Neuronal stem cell (in vitro differentiated cells): Measurements from ENCODE around the gene CLMN.

Experiments used
- DNase-seq: peaks from one replicate; pipeline ENCODE4 v3.0.0-alpha.2; 2013; ENCODE audit warnings: low spot score
- H2AFZ ChIP-seq: one replicate; pipeline ENCODE4 v1.6.1; 2013; ENCODE audit warnings: mild to moderate bottlenecking, low read length, inconsistent platforms
- H2AK5ac ChIP-seq: 2 replicates; pipeline ENCODE4 v1.6.1; 2013; ENCODE audit warnings: low read depth, mild to moderate bottlenecking, inconsistent platforms, low read length, moderate library complexity, mixed read lengths
- H2BK120ac ChIP-seq: 2 replicates; pipeline ENCODE4 v1.6.1; 2013; ENCODE audit warnings: low read depth, mild to moderate bottlenecking, inconsistent platforms, low read length, moderate library complexity, mixed read lengths
- H2BK12ac ChIP-seq: one replicate; pipeline ENCODE4 v1.6.1; 2013; ENCODE audit warnings: low read length, inconsistent platforms
- H2BK15ac ChIP-seq: 2 replicates; pipeline ENCODE4 v1.6.1; 2013; ENCODE audit warnings: mild to moderate bottlenecking, low read length, inconsistent platforms, mixed read lengths
- H2BK5ac ChIP-seq: one replicate; pipeline ENCODE4 v1.6.1; 2013; ENCODE audit warnings: inconsistent platforms, mild to moderate bottlenecking, low read length, moderate library complexity
- H3K14ac ChIP-seq: one replicate; pipeline ENCODE4 v1.6.1; 2013; ENCODE audit warnings: low read length, inconsistent platforms
- H3K18ac ChIP-seq: 2 replicates; pipeline ENCODE4 v1.6.1; 2013; ENCODE audit warnings: low read length, inconsistent platforms
- H3K23ac ChIP-seq: 2 replicates; pipeline ENCODE4 v1.6.1; 2013; ENCODE audit warnings: low read depth, mild to moderate bottlenecking, mixed read lengths, low read length, inconsistent platforms; ENCODE audit not compliant: poor library complexity
- H3K27ac ChIP-seq: replicated peaks from 3 replicates; pipeline ENCODE4 v1.5.1; 2013; ENCODE audit warnings: low read length, inconsistent platforms
- H3K27me3 ChIP-seq, 3 experiments: 2 replicates each; pipeline ENCODE4 v1.6.1; 2013; ENCODE audit warnings: low read length in 3 of 3, mild to moderate bottlenecking in 2 of 3, inconsistent platforms in 1 of 3, low read depth in 1 of 3, mixed read lengths in 1 of 3, moderate library complexity in 1 of 3; ENCODE audit not compliant: control insufficient read depth in 3 of 3, insufficient read depth in 3 of 3
- H3K36me3 ChIP-seq, 2 donors: replicated peaks in 1 of 2; 2 replicates each; pipeline ENCODE4 v1.6.1; 2013; ENCODE audit warnings: low read length in 2 of 2; ENCODE audit not compliant: control insufficient read depth in 2 of 2, insufficient read depth in 2 of 2
- H3K4ac ChIP-seq: 2 replicates; pipeline ENCODE4 v1.6.1; 2013; ENCODE audit warnings: inconsistent platforms, mild to moderate bottlenecking, low read length, moderate library complexity
- H3K4me1 ChIP-seq, 2 donors: 1 replicate in 1 of 2; 2 replicates in 1 of 2; pipeline ENCODE4 v1.6.1; 2013; ENCODE audit warnings: low read length in 2 of 2, low read depth in 1 of 2; ENCODE audit not compliant: control insufficient read depth in 2 of 2, insufficient read depth in 1 of 2
- H3K4me2 ChIP-seq: one replicate; pipeline ENCODE4 v1.6.1; 2013; ENCODE audit warnings: mild to moderate bottlenecking, low read length, inconsistent platforms; ENCODE audit not compliant: insufficient read depth, poor library complexity, severe bottlenecking
- H3K4me3 ChIP-seq, 2 donors: 2 replicates each; pipeline ENCODE4 v1.5.1; 2013; ENCODE audit warnings: low read length in 2 of 2, mild to moderate bottlenecking in 2 of 2, inconsistent platforms in 1 of 2, moderate library complexity in 1 of 2
- H3K79me1 ChIP-seq: one replicate; pipeline ENCODE4 v1.6.1; 2013; ENCODE audit warnings: low read depth, mild to moderate bottlenecking, inconsistent platforms, low read length, moderate library complexity
- H3K9ac ChIP-seq: one replicate; pipeline ENCODE4 v1.6.1; 2013; ENCODE audit warnings: mild to moderate bottlenecking, low read depth, low read length, inconsistent platforms; ENCODE audit not compliant: poor library complexity
- H3K9me3 ChIP-seq, 2 donors: replicated peaks in 1 of 2; 2 replicates each; pipeline versions ENCODE3 to v1.6.1; 2013; ENCODE audit warnings: low read length in 2 of 2, mild to moderate bottlenecking in 2 of 2, inconsistent platforms in 1 of 2, low read depth in 1 of 2, mixed read lengths in 1 of 2, moderate library complexity in 1 of 2; ENCODE audit not compliant: control insufficient read depth in 2 of 2, insufficient read depth in 1 of 2
- H4K8ac ChIP-seq: one replicate; pipeline ENCODE4 v1.6.1; 2013; ENCODE audit warnings: low read depth, mild to moderate bottlenecking, inconsistent platforms, low read length, moderate library complexity
- H4K91ac ChIP-seq: one replicate; pipeline ENCODE4 v1.6.1; 2013; ENCODE audit warnings: low read length, low read depth, mild to moderate bottlenecking, inconsistent platforms; ENCODE audit not compliant: poor library complexity
- whole genome bisulfite sequencing, 2 donors: extraction: QIAGEN DNeasy Blood & Tissue Kit; methylation state at CpG; one replicate each; pipeline ENCODE4 v1.1.7; 2013; ENCODE audit warnings: missing lambda C conversion rate in 2 of 2, mixed read lengths in 1 of 2; ENCODE audit not compliant: insufficient read length in 2 of 2, insufficient replicate concordance in 1 of 2; ENCODE audit errors: extremely low coverage in 2 of 2; 5-methylcytosine and 5-hydroxymethylcytosine counted together

CLMN gene

GRCh38 chr14:95341564-95341963 lies 21.9 kb upstream of the CLMN start:
- no peak overlapping the region for H2BK120ac ChIP-seq
- H3K36me3 ChIP-seq = no peaks in the 10 kb centered on the region
- WGBS, 2 donors = no CpG with 5 or more reads among the region's 4 CpGs
- H3K27ac ChIP-seq = no peak overlapping the region
- peaks cover 0 to 4% (median 0%) of the 10 kb centered on the region in 3 experiments for H3K27me3 ChIP-seq
- no peak overlapping the region for H4K8ac ChIP-seq
- H3K4me1 ChIP-seq = peaks cover 0 to 3% of the 10 kb centered on the region in 2 donors
- H3K4ac ChIP-seq = no peak overlapping the region
- no peak overlapping the region for H2AK5ac ChIP-seq
- no peak overlapping the region for H2AFZ ChIP-seq
- no peak overlapping the region for H3K18ac ChIP-seq
- H3K9me3 ChIP-seq = no peaks in the 10 kb centered on the region
- H3K4me3 ChIP-seq = no peak overlapping the region
- DNase-seq = no peak
- H4K91ac ChIP-seq = no peak overlapping the region
- no peak overlapping the region for H3K9ac ChIP-seq
- no peak overlapping the region for H2BK12ac ChIP-seq
- no peak overlapping the region for H3K4me2 ChIP-seq
- no peak overlapping the region for H3K14ac ChIP-seq
- H2BK5ac ChIP-seq = no peak overlapping the region
- no peak overlapping the region for H3K23ac ChIP-seq
- no peak overlapping the region for H2BK15ac ChIP-seq
- H3K79me1 ChIP-seq = no peaks in the 10 kb centered on the region

GRCh38 chr14:95341115-95341514 lies 21.4 kb upstream of the CLMN start:
- Histone ChIP-seq H2BK120ac (no peak overlapping the region), H3K9me3 (no peaks in the 10 kb centered on the region), H4K8ac (no peak overlapping the region), H3K36me3 (no peaks in the 10 kb centered on the region), H2AFZ (no peak overlapping the region), H2AK5ac (no peak overlapping the region), H2BK5ac (no peak overlapping the region), H3K18ac (no peak overlapping the region), H3K4me2 (no peak overlapping the region), H3K27ac (no peak overlapping the region), H3K4me3 (no peak overlapping the region), H3K27me3 (peaks cover 0 to 4% (median 0%) of the 10 kb centered on the region in 3 experiments), H3K4ac (no peak overlapping the region), H3K79me1 (no peaks in the 10 kb centered on the region), H2BK15ac (no peak overlapping the region), H4K91ac (no peak overlapping the region), H3K4me1 (peaks cover 0 to 3% of the 10 kb centered on the region in 2 donors), H3K23ac (no peak overlapping the region), H3K9ac (no peak overlapping the region), H2BK12ac (no peak overlapping the region), H3K14ac (no peak overlapping the region)
- DNase-seq = no peak
- no CpG with 5 or more reads among the region's 1 CpG for WGBS, 2 donors

- H2AK5ac ChIP-seq = no peak overlapping the region
- no peak overlapping the region for H2AFZ ChIP-seq
- H3K9me3 ChIP-seq = no peaks in the 10 kb centered on the region
- no peak overlapping the region for H3K4ac ChIP-seq
- peaks cover 0 to 4% (median 0%) of the 10 kb centered on the region in 3 experiments for H3K27me3 ChIP-seq
- no peak overlapping the region for H3K23ac ChIP-seq
- H2BK5ac ChIP-seq = no peak overlapping the region
- H3K18ac ChIP-seq = no peak overlapping the region
- no CpG with 5 or more reads among the region's 8 CpGs for WGBS, 2 donors
- H3K79me1 ChIP-seq = no peaks in the 10 kb centered on the region
- no peak overlapping the region for H2BK15ac ChIP-seq
- H3K14ac ChIP-seq = no peak overlapping the region
- no peak overlapping the region for H3K27ac ChIP-seq
- no peak overlapping the region for H2BK120ac ChIP-seq
- H3K4me3 ChIP-seq = no peak overlapping the region
- no peak overlapping the region for H3K4me2 ChIP-seq
- no peak overlapping the region for H4K91ac ChIP-seq
- no peak for DNase-seq
- H3K36me3 ChIP-seq = no peaks in the 10 kb centered on the region
- no peak overlapping the region for H4K8ac ChIP-seq
- H3K9ac ChIP-seq = no peak overlapping the region
- H2BK12ac ChIP-seq = no peak overlapping the region
- peaks cover 0 to 3% of the 10 kb centered on the region in 2 donors for H3K4me1 ChIP-seq
Observed at GRCh38 chr14:95340201-95340697, 20.5 kb upstream of the CLMN start.

- H3K23ac ChIP-seq = no peak overlapping the region
- no peak overlapping the region for H3K4ac ChIP-seq
- no peak overlapping the region for H4K91ac ChIP-seq
- H3K9ac ChIP-seq = no peak overlapping the region
- no CpG with 5 or more reads among the region's 10 CpGs for whole genome bisulfite sequencing, 2 donors
- DNase-seq = no peak
- H3K36me3 ChIP-seq = no peaks in the 10 kb centered on the region
- peak overlapping the region; percentile 32 for H2AK5ac ChIP-seq
- H3K4me3 ChIP-seq = no peak overlapping the region
- no peak overlapping the region for H2BK120ac ChIP-seq
- H3K79me1 ChIP-seq = no peaks in the 10 kb centered on the region
- H3K27me3 ChIP-seq = no peaks in the 10 kb centered on the region
- H3K14ac ChIP-seq = no peak overlapping the region
- no peak overlapping the region for H2BK15ac ChIP-seq
- H2BK5ac ChIP-seq = no peak overlapping the region
- no peak overlapping the region for H3K4me2 ChIP-seq
- no peak overlapping the region for H3K27ac ChIP-seq
- H3K4me1 ChIP-seq = peaks cover 0 to 3% of the 10 kb centered on the region in 2 donors
- H3K9me3 ChIP-seq = peaks cover 0 to 2% of the 10 kb centered on the region in 2 donors
- H2BK12ac ChIP-seq = no peak overlapping the region
- H3K18ac ChIP-seq = no peak overlapping the region
- H4K8ac ChIP-seq = no peak overlapping the region
- no peak overlapping the region for H2AFZ ChIP-seq
Observed at GRCh38 chr14:95339301-95339865, 19.7 kb upstream of the CLMN start.
